Breast epithelium (tissue), 4 donors: Measurements from ENCODE around the gene UBASH3B. TPM values are rescaled to one million over a fixed set of nuclear protein-coding genes. Genes with fewer than 3 reads are reported as not detected.
A peak's percentile ranks its signal among the peaks of the same experiment; 100 is the strongest.

Experiments
- DNase-seq, 2 donors: peaks; one replicate each; pipeline ENCODE4 v3.0.0-alpha.2; 2019; ENCODE audit warnings: low spot score in 2 of 2
- H3K27ac ChIP-seq, 2 donors: fragments of 200-600 bp; sonication (generic) in 1 of 2; one replicate each; pipeline ENCODE4 v1.5.1; 2016 to 2019; ENCODE audit warnings: mild to moderate bottlenecking in 1 of 2
- H3K27me3 ChIP-seq, 2 donors: fragments of 200-600 bp; sonication (generic) in 1 of 2; one replicate each; pipeline versions ENCODE4 v1.5.1 to v1.6.0; 2017 to 2019; ENCODE audit warnings: control low read depth in 1 of 2, mild to moderate bottlenecking in 1 of 2
- H3K36me3 ChIP-seq: fragments of 200-600 bp; one replicate; pipeline ENCODE4 v1.5.1; 2019
- H3K4me1 ChIP-seq, 2 donors: fragments of 200-600 bp; sonication (generic); one replicate each; pipeline ENCODE4 v1.5.1; 2016 to 2019; ENCODE audit warnings: control low read depth in 1 of 2
- H3K4me3 ChIP-seq, 3 donors: fragments of 200-600 bp; sonication (generic); 1 replicate in 2 of 3; 2 replicates in 1 of 3; pipeline ENCODE4 v1.5.1; 2016 to 2019; ENCODE audit warnings: mild to moderate bottlenecking in 3 of 3, moderate library complexity in 2 of 3
- H3K9me3 ChIP-seq, 2 donors: fragments of 200-600 bp; sonication (generic) in 1 of 2; one replicate each; pipeline ENCODE4 v1.5.1; 2016 to 2019; ENCODE audit warnings: control low read depth in 1 of 2
- POLR2A ChIP-seq: fragments of 450-650 bp; IDR thresholded peaks from one replicate; pipeline ENCODE4 v1.6.1; 2016; ENCODE audit warnings: antibody characterized with exemption, mild to moderate bottlenecking, moderate library complexity
- POLR2AphosphoS5 ChIP-seq, 3 donors: sonication (generic); formaldehyde crosslinking; IDR thresholded peaks; one replicate each; pipeline ENCODE4 v1.6.1; 2017; ENCODE audit warnings: antibody characterized with exemption in 3 of 3
- intact Hi-C: fragments of 100-400 bp; cut with DNase I; formaldehyde crosslinking; loops from one replicate; pipeline ENCODE4 v1.15.1; 2023; ENCODE audit warnings: low total_unique reads
- total RNA-seq, 3 donors: library from RNA; depleted of rRNA; stranded (reverse); fragments of >200 nt; gene quantifications; one replicate each; pipeline ENCODE4 v1.1.0, GENCODE V29; 2016
- TF ChIP-seq, protein P1 (sequence below), 3 donors: fragments of 450-650 bp; IDR thresholded peaks; one replicate each; pipeline ENCODE4 v1.5.1; 2016 to 2017; ENCODE audit warnings: antibody characterized with exemption in 3 of 3, mild to moderate bottlenecking in 3 of 3, moderate library complexity in 3 of 3

The UBASH3B gene
- total RNA-seq, 3 donors from 2014 or later: 4.7 to 6.2 (median 4.8) TPM

DNA sequence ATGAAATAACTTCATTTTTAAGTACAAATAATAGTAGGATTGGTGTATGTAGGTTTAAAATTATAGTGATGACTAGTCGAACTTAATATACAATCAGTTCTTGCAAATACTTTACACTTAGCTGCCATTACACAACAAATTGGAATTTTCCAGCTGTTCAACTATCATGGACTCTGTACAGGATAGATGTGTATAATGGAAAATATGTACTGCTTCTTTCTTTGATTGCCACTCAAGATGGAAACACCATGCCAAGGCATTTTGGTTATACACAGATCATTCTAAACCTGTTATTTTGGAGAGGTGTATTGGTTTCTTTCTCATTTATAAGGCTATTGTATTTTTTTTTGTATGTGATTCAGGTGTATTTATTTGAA, 158.4 kb downstream of the UBASH3B start:
- intact Hi-C loops: no loop called here
- no peaks in the 10 kb centered on the region for H3K36me3 ChIP-seq
- no peaks in the 10 kb centered on the region for H3K9me3 ChIP-seq
- H3K4me3 ChIP-seq: no peak overlapping the region
- H3K27ac ChIP-seq: no peak overlapping the region
- H3K4me1 ChIP-seq: no peaks in the 10 kb centered on the region
- no peak for DNase-seq
- H3K27me3 ChIP-seq: no peaks in the 10 kb centered on the region
- TF ChIP-seq POLR2A (no peak), POLR2AphosphoS5 (IDR thresholded peaks at IDR 0.05) (no peak)
- TF ChIP-seq, protein P1, sequence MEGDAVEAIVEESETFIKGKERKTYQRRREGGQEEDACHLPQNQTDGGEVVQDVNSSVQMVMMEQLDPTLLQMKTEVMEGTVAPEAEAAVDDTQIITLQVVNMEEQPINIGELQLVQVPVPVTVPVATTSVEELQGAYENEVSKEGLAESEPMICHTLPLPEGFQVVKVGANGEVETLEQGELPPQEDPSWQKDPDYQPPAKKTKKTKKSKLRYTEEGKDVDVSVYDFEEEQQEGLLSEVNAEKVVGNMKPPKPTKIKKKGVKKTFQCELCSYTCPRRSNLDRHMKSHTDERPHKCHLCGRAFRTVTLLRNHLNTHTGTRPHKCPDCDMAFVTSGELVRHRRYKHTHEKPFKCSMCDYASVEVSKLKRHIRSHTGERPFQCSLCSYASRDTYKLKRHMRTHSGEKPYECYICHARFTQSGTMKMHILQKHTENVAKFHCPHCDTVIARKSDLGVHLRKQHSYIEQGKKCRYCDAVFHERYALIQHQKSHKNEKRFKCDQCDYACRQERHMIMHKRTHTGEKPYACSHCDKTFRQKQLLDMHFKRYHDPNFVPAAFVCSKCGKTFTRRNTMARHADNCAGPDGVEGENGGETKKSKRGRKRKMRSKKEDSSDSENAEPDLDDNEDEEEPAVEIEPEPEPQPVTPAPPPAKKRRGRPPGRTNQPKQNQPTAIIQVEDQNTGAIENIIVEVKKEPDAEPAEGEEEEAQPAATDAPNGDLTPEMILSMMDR (IDR thresholded peaks at IDR 0.05): no peak

DNA sequence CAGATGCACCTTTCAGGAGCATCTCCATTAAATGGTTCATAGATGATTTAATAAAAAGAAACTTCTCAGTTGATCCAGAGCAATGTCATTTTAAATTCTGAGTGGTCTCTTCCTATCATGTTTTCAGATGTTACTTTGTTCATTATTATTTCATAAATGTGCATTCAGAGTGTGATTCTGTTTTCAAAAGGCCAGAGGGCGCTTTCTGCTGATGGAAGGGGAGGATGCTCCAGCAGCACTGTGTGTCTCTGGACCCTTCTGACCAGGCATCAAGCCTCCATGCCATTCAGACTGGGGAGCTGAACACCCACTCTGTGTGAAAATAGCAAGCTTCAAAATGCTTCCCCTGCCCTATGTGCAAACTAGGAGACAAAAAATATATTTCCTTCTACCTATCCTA, 158.9 kb downstream of the UBASH3B start:
- Histone ChIP-seq H3K27me3 (no peaks in the 10 kb centered on the region), H3K4me1 (no peaks in the 10 kb centered on the region), H3K4me3 (no peak overlapping the region), H3K27ac (no peak overlapping the region), H3K9me3 (no peaks in the 10 kb centered on the region), H3K36me3 (no peaks in the 10 kb centered on the region)
- no peak for DNase-seq
- intact Hi-C loops: no loop called here
- TF ChIP-seq POLR2A (no peak), POLR2AphosphoS5 (IDR thresholded peaks at IDR 0.05) (no peak)
- TF ChIP-seq, protein P1 (IDR thresholded peaks at IDR 0.05): no peak

DNA sequence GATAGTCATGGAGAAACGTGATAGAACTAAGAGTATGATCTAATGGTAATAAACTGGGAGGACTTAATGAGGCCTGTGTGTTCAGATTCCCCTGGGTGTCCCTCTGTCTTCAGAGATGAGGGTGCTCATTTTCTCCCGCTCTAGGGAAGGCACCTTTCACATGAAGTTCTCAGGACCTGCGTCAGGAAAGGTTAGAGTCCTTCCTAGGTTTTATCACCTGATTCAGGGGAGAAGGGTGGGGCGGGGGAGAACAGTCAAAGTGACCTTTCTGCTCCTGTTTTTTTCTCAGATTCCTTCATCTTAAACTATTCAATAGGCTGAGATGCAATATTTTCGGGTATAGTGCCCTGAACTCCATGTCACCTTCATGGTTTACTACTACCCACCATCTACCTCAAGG, 160.4 kb downstream of the UBASH3B start:
- TF ChIP-seq POLR2AphosphoS5 (IDR thresholded peaks at IDR 0.05) (no peak), POLR2A (no peak)
- TF ChIP-seq, protein P1 (IDR thresholded peaks at IDR 0.05): no peak
- H3K4me1 ChIP-seq: no peaks in the 10 kb centered on the region
- intact Hi-C loops: no loop called here
- no peak for DNase-seq
- no peaks in the 10 kb centered on the region for H3K36me3 ChIP-seq
- H3K27ac ChIP-seq: no peak overlapping the region
- H3K4me3 ChIP-seq: no peak overlapping the region
- no peaks in the 10 kb centered on the region for H3K27me3 ChIP-seq
- H3K9me3 ChIP-seq: no peaks in the 10 kb centered on the region

DNA sequence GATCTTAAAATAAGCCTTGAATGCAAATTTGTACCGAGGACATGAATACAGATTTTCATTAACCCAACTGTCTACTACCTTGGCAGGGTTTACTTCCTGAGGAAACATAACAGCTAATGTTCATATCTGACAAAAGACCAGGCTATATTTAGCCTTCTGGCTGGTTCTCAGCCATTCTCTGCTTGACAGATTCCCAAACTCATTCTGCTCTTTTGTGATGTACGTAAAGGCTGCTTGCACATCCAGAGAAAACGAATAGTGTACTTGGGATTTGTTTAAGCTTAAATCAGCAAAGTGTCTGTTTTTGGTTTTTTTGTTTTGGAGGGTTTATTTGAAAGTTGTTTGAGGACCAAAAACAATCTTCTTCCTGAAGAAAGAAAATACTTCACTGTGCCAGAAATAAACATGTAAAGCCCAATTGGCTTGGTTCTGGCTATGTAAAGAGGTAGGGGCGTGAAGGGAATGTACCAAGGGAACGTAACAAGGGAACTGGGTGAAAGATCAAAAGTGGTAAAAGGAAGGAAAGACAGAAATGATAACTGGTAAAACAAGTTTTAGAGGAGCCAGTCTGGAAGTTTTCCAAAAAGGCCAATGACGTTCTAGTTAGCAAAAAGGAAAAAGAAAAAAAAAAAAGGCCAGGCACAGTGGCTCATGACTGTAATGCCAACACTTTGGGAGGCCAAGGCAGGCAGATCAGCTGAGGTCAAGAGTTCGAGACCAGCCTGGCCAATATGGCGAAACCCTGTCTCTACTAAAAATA, 161.4 kb downstream of the UBASH3B start:
- H3K27me3 ChIP-seq: no peaks in the 10 kb centered on the region
- no peak for TF ChIP-seq POLR2AphosphoS5 (IDR thresholded peaks at IDR 0.05)
- no peaks in the 10 kb centered on the region for H3K36me3 ChIP-seq
- no peak for DNase-seq
- intact Hi-C loops: no loop called here
- no peaks in the 10 kb centered on the region for H3K9me3 ChIP-seq
- peak overlapping the region; percentile 73 to 74 for H3K27ac ChIP-seq
- H3K4me3 ChIP-seq: no peak overlapping the region
- no peaks in the 10 kb centered on the region for H3K4me1 ChIP-seq

DNA sequence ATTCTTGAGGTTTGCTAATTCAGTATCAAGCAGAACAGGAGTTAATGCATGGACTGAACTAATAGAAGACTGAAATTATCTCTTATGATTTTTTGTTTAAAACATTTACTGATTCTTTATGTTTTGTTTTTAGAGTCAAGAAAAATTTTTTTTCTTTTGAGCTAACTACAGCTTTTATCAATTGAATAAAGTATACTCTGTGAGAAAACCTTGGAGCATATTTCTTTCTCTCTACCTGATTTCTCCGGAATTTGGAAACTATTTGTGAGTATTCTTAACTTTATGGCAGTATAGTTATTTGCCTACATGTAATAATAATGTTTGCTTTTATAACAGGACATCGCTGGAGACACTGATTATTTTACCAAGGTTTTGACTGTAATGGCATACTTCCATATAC, 164.6 kb downstream of the UBASH3B start:
- DNase-seq: no peak
- Histone ChIP-seq H3K4me1 (no peaks in the 10 kb centered on the region), H3K27me3 (no peaks in the 10 kb centered on the region), H3K27ac (no peak overlapping the region), H3K4me3 (no peak overlapping the region), H3K36me3 (no peaks in the 10 kb centered on the region), H3K9me3 (no peaks in the 10 kb centered on the region)
- TF ChIP-seq, protein P1 (IDR thresholded peaks at IDR 0.05): no peak
- TF ChIP-seq POLR2AphosphoS5 (IDR thresholded peaks at IDR 0.05): no peak
- TF ChIP-seq POLR2A: no peak
- intact Hi-C loops: no loop called here
